HG02970 (cell line): ENCODE results near the gene PRKACB.
"Not testable (repeated sequence)": the region's sequence is repeated elsewhere in the genome, so short reads cannot be mapped to it uniquely, and the experiment has no call there.

ENCODE experiments used
- ATAC-seq: cut with Tn5 transposase; IDR thresholded peaks from one replicate; pipeline ENCODE4 v1.9.1; 2021; ENCODE audit warnings: mild to moderate bottlenecking, moderate library complexity, moderate number of reproducible peaks; ENCODE audit not compliant: unreplicated experiment, low FRiP score

Gene PRKACB

GRCh38 chr1:84143796-84144565, at the start of gene PRKACB:
TSS of gene PRKACB (plus strand) at chr1:84144271. CDS start at chr1:84144362, 91 bp downstream.
- no peak for ATAC-seq

- no peak for ATAC-seq
These were observed 48.8 kb upstream of the PRKACB start for GRCh38 chr1:84095308-84095707.

DNA sequence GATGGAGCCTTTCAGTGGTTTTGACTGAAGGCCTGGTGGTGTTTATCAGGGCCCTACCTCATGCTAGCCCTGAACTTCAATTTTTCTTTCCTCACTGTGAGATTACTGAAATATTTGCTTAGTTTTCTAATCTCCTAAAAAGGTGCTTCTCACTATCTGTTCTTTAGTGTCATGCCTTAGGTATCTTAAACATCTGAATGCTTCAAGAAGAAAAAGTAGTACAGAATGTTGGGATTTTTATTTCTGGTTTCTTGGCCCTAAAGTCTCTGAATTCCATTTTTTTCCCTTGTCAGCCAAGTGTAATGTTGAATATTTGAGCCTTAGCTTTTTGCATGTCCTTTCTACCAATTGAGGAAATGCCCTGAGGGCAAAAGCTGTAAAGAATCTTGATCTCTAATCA, 47.9 kb upstream of the PRKACB start:
- ATAC-seq, result no peak

- ATAC-seq, result no peak
These were observed 42.9 kb upstream of the PRKACB start for GRCh38 chr1:84101204-84101603.

DNA sequence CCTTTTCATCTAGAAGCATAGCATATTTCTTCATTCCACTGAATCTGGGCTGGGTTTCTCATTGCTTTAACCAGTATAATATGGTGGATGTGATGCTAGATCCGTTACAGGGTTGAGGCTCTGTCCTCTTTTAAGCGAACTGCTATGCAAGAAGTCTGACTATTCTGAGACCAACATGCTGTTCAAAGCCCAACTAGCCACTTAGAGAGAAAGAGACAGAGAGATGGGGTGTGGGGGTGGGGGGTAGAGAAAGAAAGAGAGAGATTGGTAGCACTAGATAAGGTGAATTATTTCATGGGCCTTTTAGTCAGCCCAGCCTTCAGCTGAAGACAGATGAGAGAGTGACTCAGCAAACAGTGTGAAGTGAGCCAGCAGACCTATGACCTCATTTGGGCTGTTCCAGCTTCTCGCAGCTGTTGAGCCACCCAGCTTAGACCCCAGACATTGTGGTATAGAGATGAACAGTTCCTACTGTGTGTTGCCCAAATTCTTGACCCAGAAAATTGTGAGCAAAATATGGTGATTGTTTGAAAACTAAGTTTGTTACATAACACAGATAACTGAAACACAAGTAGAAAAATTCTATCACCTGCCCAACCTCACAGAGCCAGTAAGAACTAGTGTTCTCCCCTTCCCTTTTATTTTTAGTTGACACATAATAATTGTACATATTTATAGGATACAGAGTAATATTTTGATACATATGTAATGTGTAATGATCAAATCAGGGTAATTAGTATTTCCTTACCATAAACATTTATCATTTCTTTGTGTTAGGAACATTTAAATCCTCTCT, 40.7 kb upstream of the PRKACB start:
- ATAC-seq, result no peak

DNA sequence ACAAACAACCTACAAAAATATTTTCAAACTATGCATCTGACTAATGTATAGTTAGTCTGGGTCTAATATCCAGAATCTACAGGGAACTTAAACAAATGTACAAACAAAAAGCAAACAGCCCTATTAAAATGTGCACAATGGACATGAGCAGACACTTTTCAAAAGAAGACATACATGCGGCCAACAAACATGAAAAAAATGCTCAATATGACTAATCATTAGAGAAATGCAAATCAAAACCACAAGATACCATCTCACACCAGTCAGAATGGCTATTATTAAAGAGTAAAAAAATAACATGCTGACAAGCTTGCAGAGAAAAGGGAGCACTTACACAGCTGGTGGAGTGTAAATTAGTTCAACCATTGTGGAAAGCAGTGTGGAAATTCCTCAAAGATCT, 36.5 kb upstream of the PRKACB start:
- not testable (repeated sequence) for ATAC-seq

GRCh38 chr1:84107955-84108354, 36.1 kb upstream of the PRKACB start:
- ATAC-seq, result no peak

- ATAC-seq, result no peak
These were observed 35.0 kb upstream of the PRKACB start for GRCh38 chr1:84108900-84109578.

- no peak for ATAC-seq
These were observed 33.4 kb upstream of the PRKACB start for GRCh38 chr1:84110629-84111028.

DNA sequence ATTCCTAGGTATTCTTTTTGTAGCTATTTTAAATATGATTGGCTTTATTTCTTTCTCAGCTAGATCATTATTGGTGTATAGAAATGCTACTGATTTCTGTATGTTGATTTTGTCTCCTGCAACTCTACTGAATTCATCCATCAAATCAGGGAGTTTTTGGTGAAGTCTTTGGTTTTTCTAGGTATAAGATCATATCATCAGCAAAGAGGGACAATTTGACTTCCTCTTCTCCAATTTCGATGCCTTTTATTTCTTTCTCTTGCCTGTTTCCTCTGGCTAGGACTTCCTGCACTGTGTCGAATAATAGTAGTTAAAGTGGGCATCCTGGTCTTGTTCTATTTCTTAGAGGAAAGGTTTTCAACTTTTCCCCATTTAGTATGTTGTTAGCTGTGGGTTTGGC, 27.5 kb upstream of the PRKACB start:
- no peak for ATAC-seq

- no peak for ATAC-seq
These were observed 26.2 kb upstream of the PRKACB start for GRCh38 chr1:84117868-84118267.

DNA sequence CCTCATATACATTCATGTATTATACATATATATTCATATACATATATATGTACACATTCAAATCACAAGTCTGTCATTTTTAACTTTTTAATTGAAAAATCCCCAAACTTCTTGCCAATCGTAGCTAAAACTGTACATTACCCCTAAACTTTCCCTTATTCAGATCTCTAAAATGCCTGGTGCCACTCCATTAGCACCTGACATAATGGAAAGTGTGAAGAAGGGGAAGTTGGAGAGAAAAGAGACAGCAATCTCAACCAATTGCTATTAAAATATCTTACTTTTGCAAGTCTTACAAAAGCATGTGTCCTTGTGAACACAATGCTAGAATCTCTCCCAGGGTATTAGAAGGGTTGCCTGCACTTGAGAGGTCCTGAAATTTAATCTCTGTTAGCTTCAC, 22.7 kb upstream of the PRKACB start:
- no peak for ATAC-seq

DNA sequence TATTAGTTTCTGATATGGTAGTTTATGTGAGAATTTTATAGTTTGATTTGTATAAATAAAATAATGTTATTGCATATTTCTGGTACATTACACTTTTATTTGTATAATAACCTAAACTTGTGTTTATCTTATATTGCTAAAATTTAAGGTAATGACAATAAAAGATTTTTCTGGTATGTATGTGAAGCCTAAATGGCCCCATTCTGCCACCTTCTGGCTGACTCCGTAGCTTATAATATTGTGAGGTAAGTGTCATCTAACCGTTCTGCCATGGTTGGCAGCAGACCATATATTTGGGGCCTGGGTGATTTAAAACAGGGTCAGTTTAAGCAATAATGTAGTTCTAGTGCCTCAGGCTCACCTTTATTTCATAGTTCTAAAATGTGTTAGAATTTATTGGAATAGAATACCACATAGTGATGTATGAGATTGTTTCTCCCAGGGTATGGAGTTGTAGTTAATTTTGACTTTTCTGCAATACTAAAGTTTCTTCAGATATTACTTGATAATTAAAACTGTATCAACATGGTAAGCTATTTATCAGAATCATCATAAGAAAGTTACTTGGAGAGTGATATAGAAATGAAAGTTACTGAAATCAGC, 21.2 kb upstream of the PRKACB start:
- ATAC-seq, result no peak

DNA sequence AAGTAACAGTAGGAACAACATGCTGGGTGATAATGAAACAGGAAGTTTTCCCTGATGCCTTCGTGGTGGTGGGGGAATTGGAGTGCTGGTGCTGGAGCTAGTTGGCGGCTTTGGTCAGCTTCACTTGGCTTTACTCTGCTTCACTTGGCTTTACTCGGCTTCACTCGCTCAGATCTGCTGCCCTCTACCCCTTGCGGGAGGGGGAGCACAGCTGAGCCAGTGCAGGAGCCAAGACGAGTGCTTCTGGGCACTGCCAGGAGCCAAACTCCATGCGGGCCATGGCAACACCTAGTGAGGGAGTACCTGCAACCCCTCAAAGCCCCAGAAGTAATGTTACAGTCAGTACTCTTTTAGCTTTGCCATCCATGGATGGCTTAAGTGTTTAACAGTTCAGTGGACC, 10.6 kb upstream of the PRKACB start:
- no peak for ATAC-seq

DNA sequence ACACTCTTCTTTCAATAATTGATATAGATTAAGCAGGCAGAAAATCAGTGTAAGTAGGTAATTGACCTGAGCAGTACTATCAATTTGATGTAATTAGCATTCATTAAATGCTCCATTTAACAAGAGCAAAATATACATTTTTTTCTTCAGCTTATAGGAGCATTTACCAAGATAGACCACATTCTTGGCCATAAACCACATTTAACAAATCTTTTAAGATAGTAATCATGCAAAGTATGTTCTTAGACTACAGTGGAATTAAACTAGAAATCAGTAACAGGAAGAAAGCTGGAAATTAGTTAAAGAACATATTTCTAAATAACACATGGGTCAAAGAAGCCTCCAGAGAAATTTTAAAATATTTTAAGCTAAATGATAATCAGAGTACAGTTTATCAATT, 8.7 kb upstream of the PRKACB start:
- no peak for ATAC-seq

DNA sequence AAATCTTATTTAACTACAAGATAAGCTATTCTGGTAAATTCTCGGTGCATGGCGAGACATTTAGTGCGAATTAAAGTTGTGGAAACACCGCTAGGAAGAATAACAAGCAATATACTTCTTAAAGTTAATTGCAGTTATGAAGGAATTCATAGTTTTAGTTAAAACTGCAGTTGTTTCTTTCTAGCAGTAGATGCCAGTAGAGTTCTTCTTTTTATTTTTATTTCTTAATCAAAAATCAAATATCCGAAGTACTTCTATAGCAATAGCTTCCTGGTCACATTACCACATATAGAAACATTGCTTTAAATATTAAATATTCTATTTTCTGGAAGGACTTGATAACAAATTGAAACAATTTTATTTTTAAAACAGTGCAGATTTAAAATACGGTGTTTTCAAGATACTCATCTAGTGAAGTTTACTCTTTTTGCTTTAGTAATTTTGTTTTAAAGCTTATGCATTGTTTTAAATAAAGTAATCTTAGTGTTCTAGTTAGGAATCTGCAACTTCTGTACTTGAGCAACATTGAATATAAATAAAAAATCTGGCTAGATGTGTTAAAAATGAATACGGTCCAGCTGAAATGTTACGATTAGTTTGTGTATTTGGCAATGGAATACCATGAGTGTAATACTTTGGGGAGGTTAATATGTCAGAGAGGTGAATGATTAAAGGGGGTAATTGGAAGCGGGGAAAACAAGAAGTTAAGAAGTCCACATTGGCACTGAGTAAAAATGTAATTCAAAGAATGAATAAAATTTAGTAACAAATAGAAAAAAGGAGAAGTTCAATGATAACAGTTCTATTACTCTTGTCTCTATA, 2.7 kb upstream of the PRKACB start:
- ATAC-seq, result no peak

- ATAC-seq, result no peak
These were observed 997 bp downstream of the PRKACB start for GRCh38 chr1:84145068-84145467.

DNA sequence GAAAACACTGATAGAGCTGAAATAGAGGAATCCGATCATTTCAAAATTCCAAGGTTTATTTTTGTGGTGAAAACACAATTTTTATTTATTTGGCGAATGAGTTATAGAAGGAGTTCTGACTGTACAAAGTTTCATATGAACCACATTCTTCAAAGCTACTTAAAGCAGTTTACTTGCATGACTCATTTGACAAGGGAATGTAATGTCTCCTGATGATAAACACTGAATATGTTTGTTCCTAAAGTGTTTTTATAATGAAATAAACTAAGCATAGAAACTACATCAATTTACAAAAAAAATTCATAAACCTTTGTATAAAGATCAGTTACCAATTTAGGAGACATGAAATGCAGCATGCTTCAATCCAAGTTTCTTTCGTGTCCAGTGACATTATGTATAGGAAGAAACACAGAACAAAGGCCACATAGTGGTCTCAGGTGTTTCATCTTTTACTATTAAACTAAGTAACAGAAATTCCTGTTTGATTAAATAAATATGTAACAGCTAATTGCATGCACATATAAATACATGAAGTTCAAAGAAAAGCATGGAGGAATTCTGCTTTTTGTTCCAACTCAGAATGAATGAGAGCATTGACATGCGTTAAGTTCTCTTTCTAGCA, 2.5 kb downstream of the PRKACB start:
- ATAC-seq, result no peak

DNA sequence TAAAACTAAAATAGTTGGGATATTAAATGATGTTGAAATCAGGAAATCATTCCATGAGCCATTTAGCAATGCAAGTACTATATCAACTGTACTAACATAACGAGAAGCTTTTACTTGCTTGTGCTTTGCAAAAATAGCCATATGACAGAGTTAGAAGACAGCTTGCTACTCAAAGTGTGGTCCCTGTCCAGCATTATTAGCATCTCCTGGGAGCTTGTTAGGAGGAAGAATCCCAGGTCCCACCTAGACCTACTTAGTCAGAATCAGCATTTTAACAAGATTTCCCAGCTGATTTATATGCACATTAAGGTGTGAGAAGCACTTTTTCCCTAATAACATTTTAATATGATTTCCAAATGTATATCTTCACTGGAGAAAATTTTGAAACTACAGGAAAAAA, 4.7 kb downstream of the PRKACB start:
- no peak for ATAC-seq

- peak; percentile 59 for ATAC-seq
These were observed 8.6 kb downstream of the PRKACB start for GRCh38 chr1:84152649-84153056.
